ENCODE results near the gene HOATZ. TPM values are rescaled to one million over a fixed set of nuclear protein-coding genes. Genes with fewer than 3 reads are reported as not detected.
A peak's percentile ranks its signal among the peaks of the same experiment; 100 is the strongest.

HOATZ gene
- polyA plus RNA-seq (2013, experiment 1 of 2): 0.11 TPM
- not detected for polyA plus RNA-seq (2013, experiment 2 of 2)

- Histone ChIP-seq H2BK15ac (ENCODE audit: low read length) (no peak within 1 kb of the TSS), H3K36me3 (replicated peaks in 1 of 2; ENCODE audit: control insufficient read depth in 2 of 2, insufficient read depth in 2 of 2, low read length in 2 of 2) (no peaks in the 10 kb centered on the region), H2BK120ac (ENCODE audit: low read depth, low read length) (no peak within 1 kb of the TSS), H3K4me3 (ENCODE audit: low read length in 2 of 2) (peak within 1 kb of the TSS in 1 of 2 donors; percentile 76), H2BK12ac (ENCODE audit: low read length) (no peak within 1 kb of the TSS), H4K91ac (ENCODE audit: low read depth, low read length, poor library complexity) (no peak within 1 kb of the TSS), H3K79me1 (ENCODE audit: low read depth, low read length) (no peaks in the 10 kb centered on the region), H3K4me1 (ENCODE audit: control insufficient read depth in 2 of 2, insufficient read depth in 1 of 2, low read depth in 1 of 2, low read length in 2 of 2) (peaks cover 0 to 5% of the 10 kb centered on the region in 2 donors), H3K4ac (ENCODE audit: low read length) (no peak within 1 kb of the TSS), H3K9ac (ENCODE audit: low read depth, low read length, poor library complexity) (no peak within 1 kb of the TSS), H3K27ac (replicated peaks; ENCODE audit: low read length) (no peak within 1 kb of the TSS), H2AK5ac (ENCODE audit: low read depth, low read length) (no peak within 1 kb of the TSS), H3K23ac (ENCODE audit: low read depth, low read length, poor library complexity) (no peak within 1 kb of the TSS), H2BK5ac (ENCODE audit: low read length) (no peak within 1 kb of the TSS), H2AFZ (ENCODE audit: low read length) (no peak within 1 kb of the TSS), H3K18ac (ENCODE audit: low read length) (no peak within 1 kb of the TSS), H3K27me3 (ENCODE audit: control insufficient read depth in 3 of 3, insufficient read depth in 3 of 3, low read depth in 1 of 3, low read length in 3 of 3) (peaks cover 2 to 72% (median 24%) of the 10 kb centered on the region in 3 experiments), H4K8ac (ENCODE audit: low read depth, low read length) (no peak within 1 kb of the TSS), H3K9me3 (replicated peaks in 1 of 2; ENCODE audit: control insufficient read depth in 2 of 2, insufficient read depth in 1 of 2, low read depth in 1 of 2, low read length in 2 of 2) (no peaks in the 10 kb centered on the region), H3K4me2 (ENCODE audit: insufficient read depth, low read length, poor library complexity, severe bottlenecking) (peak within 1 kb of the TSS; percentile 93), H3K14ac (ENCODE audit: low read length) (no peak within 1 kb of the TSS)
- WGBS, 2 donors (ENCODE audit: extremely low coverage in 2 of 2, insufficient read length in 2 of 2, insufficient replicate concordance in 1 of 2): no CpG with 5 or more reads among the region's 39 CpGs
- peak; percentile 68 for DNase-seq (ENCODE audit: low spot score)
Observed at GRCh38 chr11:111514216-111515031, at the start of gene HOATZ. TSS of gene HOATZ (plus strand) at chr11:111514778. CDS start at chr11:111514785, 7 bp downstream.

- no CpG with 5 or more reads among the region's 1 CpG for WGBS, 2 donors (ENCODE audit: extremely low coverage in 2 of 2, insufficient read length in 2 of 2, insufficient replicate concordance in 1 of 2)
- Histone ChIP-seq H3K4me1 (ENCODE audit: control insufficient read depth in 2 of 2, insufficient read depth in 1 of 2, low read depth in 1 of 2, low read length in 2 of 2) (peaks cover 0 to 2% of the 10 kb centered on the region in 2 donors), H3K79me1 (ENCODE audit: low read depth, low read length) (no peaks in the 10 kb centered on the region), H2BK12ac (ENCODE audit: low read length) (no peak overlapping the region), H3K9ac (ENCODE audit: low read depth, low read length, poor library complexity) (no peak overlapping the region), H2AFZ (ENCODE audit: low read length) (no peak overlapping the region), H3K23ac (ENCODE audit: low read depth, low read length, poor library complexity) (no peak overlapping the region), H2AK5ac (ENCODE audit: low read depth, low read length) (no peak overlapping the region), H3K27me3 (ENCODE audit: control insufficient read depth in 3 of 3, insufficient read depth in 3 of 3, low read depth in 1 of 3, low read length in 3 of 3) (no peaks in the 10 kb centered on the region), H2BK5ac (ENCODE audit: low read length) (no peak overlapping the region), H3K36me3 (replicated peaks in 1 of 2; ENCODE audit: control insufficient read depth in 2 of 2, insufficient read depth in 2 of 2, low read length in 2 of 2) (no peaks in the 10 kb centered on the region), H3K27ac (replicated peaks; ENCODE audit: low read length) (no peak overlapping the region), H3K14ac (ENCODE audit: low read length) (no peak overlapping the region), H3K18ac (ENCODE audit: low read length) (no peak overlapping the region), H4K91ac (ENCODE audit: low read depth, low read length, poor library complexity) (no peak overlapping the region), H3K4ac (ENCODE audit: low read length) (no peak overlapping the region), H3K9me3 (replicated peaks in 1 of 2; ENCODE audit: control insufficient read depth in 2 of 2, insufficient read depth in 1 of 2, low read depth in 1 of 2, low read length in 2 of 2) (no peaks in the 10 kb centered on the region), H2BK120ac (ENCODE audit: low read depth, low read length) (no peak overlapping the region), H3K4me2 (ENCODE audit: insufficient read depth, low read length, poor library complexity, severe bottlenecking) (no peak overlapping the region), H4K8ac (ENCODE audit: low read depth, low read length) (no peak overlapping the region), H3K4me3 (ENCODE audit: low read length in 2 of 2) (no peak overlapping the region), H2BK15ac (ENCODE audit: low read length) (no peak overlapping the region)
- DNase-seq (ENCODE audit: low spot score): no peak
Observed at GRCh38 chr11:111465400-111465799, 49.2 kb upstream of the HOATZ start.

GRCh38 chr11:111466615-111467014 lies 48.0 kb upstream of the HOATZ start:
- H3K27me3 ChIP-seq (ENCODE audit: control insufficient read depth in 3 of 3, insufficient read depth in 3 of 3, low read depth in 1 of 3, low read length in 3 of 3): no peaks in the 10 kb centered on the region
- no peak for DNase-seq (ENCODE audit: low spot score)
- no peak overlapping the region for H3K4me2 ChIP-seq (ENCODE audit: insufficient read depth, low read length, poor library complexity, severe bottlenecking)
- no peak overlapping the region for H3K9ac ChIP-seq (ENCODE audit: low read depth, low read length, poor library complexity)
- H3K4me1 ChIP-seq (ENCODE audit: control insufficient read depth in 2 of 2, insufficient read depth in 1 of 2, low read depth in 1 of 2, low read length in 2 of 2): peaks cover 0 to 2% of the 10 kb centered on the region in 2 donors
- no peak overlapping the region for H2BK5ac ChIP-seq (ENCODE audit: low read length)
- no peak overlapping the region for H2AFZ ChIP-seq (ENCODE audit: low read length)
- H2BK120ac ChIP-seq (ENCODE audit: low read depth, low read length): no peak overlapping the region
- H2AK5ac ChIP-seq (ENCODE audit: low read depth, low read length): no peak overlapping the region
- no peak overlapping the region for H4K91ac ChIP-seq (ENCODE audit: low read depth, low read length, poor library complexity)
- no peak overlapping the region for H3K4ac ChIP-seq (ENCODE audit: low read length)
- H3K23ac ChIP-seq (ENCODE audit: low read depth, low read length, poor library complexity): no peak overlapping the region
- H3K36me3 ChIP-seq (replicated peaks in 1 of 2; ENCODE audit: control insufficient read depth in 2 of 2, insufficient read depth in 2 of 2, low read length in 2 of 2): no peaks in the 10 kb centered on the region
- H3K9me3 ChIP-seq (replicated peaks in 1 of 2; ENCODE audit: control insufficient read depth in 2 of 2, insufficient read depth in 1 of 2, low read depth in 1 of 2, low read length in 2 of 2): no peaks in the 10 kb centered on the region
- H2BK15ac ChIP-seq (ENCODE audit: low read length): no peak overlapping the region
- H3K18ac ChIP-seq (ENCODE audit: low read length): no peak overlapping the region
- H4K8ac ChIP-seq (ENCODE audit: low read depth, low read length): no peak overlapping the region
- no peak overlapping the region for H3K27ac ChIP-seq (replicated peaks; ENCODE audit: low read length)
- no peaks in the 10 kb centered on the region for H3K79me1 ChIP-seq (ENCODE audit: low read depth, low read length)
- no peak overlapping the region for H2BK12ac ChIP-seq (ENCODE audit: low read length)
- H3K4me3 ChIP-seq (ENCODE audit: low read length in 2 of 2): no peak overlapping the region
- no peak overlapping the region for H3K14ac ChIP-seq (ENCODE audit: low read length)

GRCh38 chr11:111469200-111469599 lies 45.4 kb upstream of the HOATZ start:
- no CpG with 5 or more reads among the region's 4 CpGs for WGBS, 2 donors (ENCODE audit: extremely low coverage in 2 of 2, insufficient read length in 2 of 2, insufficient replicate concordance in 1 of 2)
- no peaks in the 10 kb centered on the region for H3K27me3 ChIP-seq (ENCODE audit: control insufficient read depth in 3 of 3, insufficient read depth in 3 of 3, low read depth in 1 of 3, low read length in 3 of 3)
- H2BK5ac ChIP-seq (ENCODE audit: low read length): no peak overlapping the region
- peaks cover 0 to 2% of the 10 kb centered on the region in 2 donors for H3K4me1 ChIP-seq (ENCODE audit: control insufficient read depth in 2 of 2, insufficient read depth in 1 of 2, low read depth in 1 of 2, low read length in 2 of 2)
- DNase-seq (ENCODE audit: low spot score): no peak
- H3K9me3 ChIP-seq (replicated peaks in 1 of 2; ENCODE audit: control insufficient read depth in 2 of 2, insufficient read depth in 1 of 2, low read depth in 1 of 2, low read length in 2 of 2): no peaks in the 10 kb centered on the region
- H3K9ac ChIP-seq (ENCODE audit: low read depth, low read length, poor library complexity): no peak overlapping the region
- no peak overlapping the region for H3K4me3 ChIP-seq (ENCODE audit: low read length in 2 of 2)
- H2BK12ac ChIP-seq (ENCODE audit: low read length): no peak overlapping the region
- H2BK15ac ChIP-seq (ENCODE audit: low read length): no peak overlapping the region
- H3K4ac ChIP-seq (ENCODE audit: low read length): no peak overlapping the region
- H4K91ac ChIP-seq (ENCODE audit: low read depth, low read length, poor library complexity): no peak overlapping the region
- no peak overlapping the region for H2AFZ ChIP-seq (ENCODE audit: low read length)
- H2AK5ac ChIP-seq (ENCODE audit: low read depth, low read length): no peak overlapping the region
- H3K4me2 ChIP-seq (ENCODE audit: insufficient read depth, low read length, poor library complexity, severe bottlenecking): no peak overlapping the region
- H3K36me3 ChIP-seq (replicated peaks in 1 of 2; ENCODE audit: control insufficient read depth in 2 of 2, insufficient read depth in 2 of 2, low read length in 2 of 2): no peaks in the 10 kb centered on the region
- no peak overlapping the region for H3K23ac ChIP-seq (ENCODE audit: low read depth, low read length, poor library complexity)
- H2BK120ac ChIP-seq (ENCODE audit: low read depth, low read length): no peak overlapping the region
- no peak overlapping the region for H4K8ac ChIP-seq (ENCODE audit: low read depth, low read length)
- no peak overlapping the region for H3K14ac ChIP-seq (ENCODE audit: low read length)
- no peaks in the 10 kb centered on the region for H3K79me1 ChIP-seq (ENCODE audit: low read depth, low read length)
- H3K18ac ChIP-seq (ENCODE audit: low read length): no peak overlapping the region
- no peak overlapping the region for H3K27ac ChIP-seq (replicated peaks; ENCODE audit: low read length)
